PFSK-1 (cell line): ENCODE data around the gene ANKRD13B.

Experiments used
- FOXP2 ChIP-seq: optimal IDR thresholded peaks from 2 replicates; pipeline ENCODE3; 2011; ENCODE audit warnings: borderline replicate concordance, control low read depth, inconsistent platforms; ENCODE audit not compliant: insufficient read depth; ENCODE audit errors: extremely low read length, extremely low read depth
- POLR2AphosphoS5 ChIP-seq: IDR thresholded peaks from 2 replicates; pipeline ENCODE4 v1.6.1; 2012; ENCODE audit warnings: low read depth, mild to moderate bottlenecking, control low read depth, low read length, moderate library complexity
- SIN3A ChIP-seq: IDR thresholded peaks from 2 replicates; pipeline ENCODE4 v1.6.1; 2012; ENCODE audit warnings: mild to moderate bottlenecking, low read length, moderate library complexity, borderline replicate concordance; ENCODE audit not compliant: insufficient read depth
- TAF1 ChIP-seq: IDR thresholded peaks from 2 replicates; pipeline ENCODE4 v1.6.1; 2012; ENCODE audit warnings: low read length, control low read depth, borderline replicate concordance; ENCODE audit not compliant: insufficient read depth
- TF ChIP-seq, protein P1 (sequence below), 2 experiments: IDR thresholded peaks; 2 replicates each; pipeline versions ENCODE4 v1.6.1 to v1.8.0; 2011 to 2012; ENCODE audit warnings: low read depth in 2 of 2, low read length in 2 of 2, control low read depth in 1 of 2, inconsistent platforms in 1 of 2, mild to moderate bottlenecking in 1 of 2, moderate library complexity in 1 of 2; ENCODE audit not compliant: insufficient read depth in 1 of 2

The ANKRD13B gene

DNA sequence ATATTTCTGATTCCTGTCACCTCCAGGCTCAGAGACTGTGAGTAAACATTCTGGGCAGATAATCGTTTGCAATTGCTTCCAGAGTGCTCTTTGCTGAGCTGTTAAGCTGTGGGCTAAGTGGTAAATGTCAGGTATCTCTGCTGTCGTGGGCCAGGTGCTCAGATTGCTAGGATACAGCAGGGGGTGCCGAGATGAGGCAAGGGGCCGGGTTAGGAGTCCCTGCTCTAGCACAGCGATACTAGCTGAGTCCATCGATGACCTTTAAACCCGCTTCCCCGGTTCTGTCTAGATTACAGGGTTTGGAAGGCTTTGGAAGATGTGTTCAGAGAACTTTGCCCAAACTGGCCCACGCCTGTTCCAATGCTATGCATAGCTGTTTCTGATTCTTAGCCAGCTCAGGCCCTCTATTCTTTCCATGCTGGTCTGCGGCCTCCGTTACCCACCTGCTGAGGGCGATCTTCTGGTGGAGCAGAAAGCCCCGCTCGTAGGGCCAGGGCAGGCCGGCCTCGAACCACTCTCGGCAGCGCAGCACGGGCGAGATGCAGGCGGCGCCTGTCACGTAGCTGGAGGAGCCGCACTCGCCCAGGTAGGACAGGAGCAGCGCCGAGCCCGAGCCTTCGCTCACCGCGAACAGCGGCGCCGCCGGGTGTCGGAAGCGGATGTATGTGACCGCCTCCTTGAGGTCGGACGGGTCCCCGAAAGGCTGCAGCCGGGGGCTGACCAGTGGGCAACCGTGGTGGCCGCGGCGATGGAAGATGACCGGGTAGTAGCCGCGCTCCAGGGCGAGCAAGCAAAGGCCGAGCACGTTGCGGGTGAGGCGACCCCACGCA is 27.1 kb upstream of the ANKRD13B start:
- TF ChIP-seq TAF1 (no peak), POLR2AphosphoS5 (no peak), SIN3A (no peak), FOXP2 (no peak)
- TF ChIP-seq, protein P1, sequence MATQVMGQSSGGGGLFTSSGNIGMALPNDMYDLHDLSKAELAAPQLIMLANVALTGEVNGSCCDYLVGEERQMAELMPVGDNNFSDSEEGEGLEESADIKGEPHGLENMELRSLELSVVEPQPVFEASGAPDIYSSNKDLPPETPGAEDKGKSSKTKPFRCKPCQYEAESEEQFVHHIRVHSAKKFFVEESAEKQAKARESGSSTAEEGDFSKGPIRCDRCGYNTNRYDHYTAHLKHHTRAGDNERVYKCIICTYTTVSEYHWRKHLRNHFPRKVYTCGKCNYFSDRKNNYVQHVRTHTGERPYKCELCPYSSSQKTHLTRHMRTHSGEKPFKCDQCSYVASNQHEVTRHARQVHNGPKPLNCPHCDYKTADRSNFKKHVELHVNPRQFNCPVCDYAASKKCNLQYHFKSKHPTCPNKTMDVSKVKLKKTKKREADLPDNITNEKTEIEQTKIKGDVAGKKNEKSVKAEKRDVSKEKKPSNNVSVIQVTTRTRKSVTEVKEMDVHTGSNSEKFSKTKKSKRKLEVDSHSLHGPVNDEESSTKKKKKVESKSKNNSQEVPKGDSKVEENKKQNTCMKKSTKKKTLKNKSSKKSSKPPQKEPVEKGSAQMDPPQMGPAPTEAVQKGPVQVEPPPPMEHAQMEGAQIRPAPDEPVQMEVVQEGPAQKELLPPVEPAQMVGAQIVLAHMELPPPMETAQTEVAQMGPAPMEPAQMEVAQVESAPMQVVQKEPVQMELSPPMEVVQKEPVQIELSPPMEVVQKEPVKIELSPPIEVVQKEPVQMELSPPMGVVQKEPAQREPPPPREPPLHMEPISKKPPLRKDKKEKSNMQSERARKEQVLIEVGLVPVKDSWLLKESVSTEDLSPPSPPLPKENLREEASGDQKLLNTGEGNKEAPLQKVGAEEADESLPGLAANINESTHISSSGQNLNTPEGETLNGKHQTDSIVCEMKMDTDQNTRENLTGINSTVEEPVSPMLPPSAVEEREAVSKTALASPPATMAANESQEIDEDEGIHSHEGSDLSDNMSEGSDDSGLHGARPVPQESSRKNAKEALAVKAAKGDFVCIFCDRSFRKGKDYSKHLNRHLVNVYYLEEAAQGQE (IDR thresholded peaks at IDR 0.05; ENCODE audit: insufficient read depth in 1 of 2, low read depth in 2 of 2, low read length in 2 of 2) = no peak

DNA sequence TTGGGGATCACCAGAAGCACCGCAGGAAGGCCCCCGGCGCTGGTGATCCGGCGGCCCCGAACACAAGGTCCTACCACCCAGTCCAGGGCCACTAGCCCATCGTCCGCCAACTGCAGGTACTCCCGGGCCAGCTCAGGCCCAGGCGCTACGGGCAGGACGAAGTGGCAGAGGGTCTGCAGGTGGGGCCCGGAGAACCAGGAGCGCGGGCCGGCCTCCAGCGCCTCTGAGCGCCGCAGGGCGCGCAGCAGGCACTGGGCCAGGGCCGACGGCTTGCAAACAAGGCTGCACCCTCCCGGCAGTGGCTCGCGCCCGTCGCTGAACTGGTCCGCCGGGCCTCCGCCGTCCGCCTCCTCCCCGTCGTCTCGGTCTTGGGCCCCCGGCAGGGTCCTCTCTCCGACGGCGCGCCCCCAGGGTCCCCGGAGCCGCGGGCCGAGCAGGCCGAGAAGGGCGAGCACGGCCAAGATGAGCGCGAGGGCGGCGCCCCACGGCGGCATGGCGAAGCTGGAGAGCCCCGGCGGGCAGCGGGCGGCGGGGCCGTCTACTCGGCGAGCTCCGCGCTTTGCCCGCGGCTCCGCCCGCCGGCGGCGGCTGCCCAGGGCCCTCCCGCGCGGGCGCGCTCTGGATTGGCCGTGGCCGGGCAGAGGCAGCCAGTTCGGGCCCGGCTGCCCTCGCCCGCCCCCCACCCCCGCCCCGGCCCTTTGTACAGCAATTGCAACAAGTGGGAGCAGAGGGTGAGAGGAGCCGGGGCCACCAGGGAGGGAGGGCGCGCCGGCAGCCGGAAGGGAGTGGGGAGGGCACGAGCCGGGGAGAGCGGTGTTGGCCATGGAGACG is 26.2 kb upstream of the ANKRD13B start, which contains the start of gene ABHD15:
TSS of gene ABHD15 (minus strand) at position 565 of the 831 bp plus-strand sequence. CDS start at position 494, 71 bp downstream.
- no peak for TF ChIP-seq TAF1

DNA sequence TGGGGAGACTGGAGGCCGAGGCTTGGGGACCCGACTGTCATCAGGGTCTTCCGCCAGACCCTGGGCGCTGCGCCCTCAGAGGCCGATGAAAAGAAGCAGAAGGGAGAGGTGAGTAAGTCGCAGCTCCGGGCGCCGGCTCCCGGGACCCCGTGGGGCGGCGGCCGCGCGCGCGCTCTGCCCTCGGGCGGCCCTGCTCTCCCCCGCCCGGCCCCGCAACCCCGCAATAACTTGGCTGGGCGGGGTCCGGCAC is 25.7 kb upstream of the ANKRD13B start:
- TF ChIP-seq SIN3A (no peak), POLR2AphosphoS5 (no peak), TAF1 (no peak), FOXP2 (no peak)
- TF ChIP-seq, protein P1 (IDR thresholded peaks at IDR 0.05; ENCODE audit: insufficient read depth in 1 of 2, low read depth in 2 of 2, low read length in 2 of 2) = no peak

DNA sequence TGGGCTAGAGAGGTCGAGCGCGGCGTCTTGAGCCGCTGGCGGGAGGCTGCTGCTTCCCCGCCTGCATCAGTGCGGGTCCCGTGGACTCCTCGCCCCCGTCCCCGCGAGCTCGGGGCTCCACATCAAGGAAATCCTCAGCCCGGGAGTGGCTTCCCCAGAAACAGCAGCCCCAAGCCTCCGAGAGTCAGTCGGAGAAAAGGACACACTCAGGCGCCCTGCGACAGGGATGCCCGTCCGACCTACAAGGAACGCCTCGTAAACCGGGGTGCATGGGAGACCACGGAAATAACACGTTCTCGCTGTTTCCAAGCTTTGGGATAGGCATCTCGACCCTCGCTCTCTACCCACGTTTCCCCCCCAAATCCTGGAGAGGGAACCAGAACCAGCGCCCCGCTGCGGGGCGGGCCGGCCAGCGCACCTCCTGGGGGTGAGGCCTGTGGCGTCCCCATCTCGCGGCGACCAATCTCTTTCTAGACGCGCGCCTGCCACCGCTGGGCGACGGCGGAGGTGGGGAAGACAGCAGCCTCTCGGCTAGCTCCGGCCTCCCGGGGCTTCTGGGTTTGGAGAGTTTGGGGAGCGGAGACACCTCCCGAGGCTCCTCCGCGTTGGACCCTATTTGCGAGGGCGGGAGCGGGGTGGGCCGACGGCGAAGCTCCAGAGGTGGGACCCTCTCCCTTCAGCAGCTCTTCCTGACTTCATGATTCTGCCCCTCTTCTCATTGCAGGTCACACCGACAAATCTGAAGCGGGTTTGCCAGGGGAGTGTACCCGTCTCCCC is 25.2 kb upstream of the ANKRD13B start:
- TF ChIP-seq POLR2AphosphoS5 (no peak), FOXP2 (no peak), SIN3A (no peak), TAF1 (no peak)
- TF ChIP-seq, protein P1 (IDR thresholded peaks at IDR 0.05; ENCODE audit: insufficient read depth in 1 of 2, low read depth in 2 of 2, low read length in 2 of 2) = no peak
